HepG2 (cell line): ENCODE measurements around the gene KRTAP23-1. TPM values are rescaled to one million over a fixed set of nuclear protein-coding genes. Genes with fewer than 3 reads are reported as not detected.

Source experiments
- ATAC-seq: fragments of 200-7000 bp; cut with Tn5 transposase; 3 replicates; pipeline ENCODE4 v1.9.1; 2020; ENCODE audit warnings: mild to moderate bottlenecking, moderate library complexity
- BruUV-seq: library from RNA; stranded (reverse); fragments of 400-500 nt; replicated peaks from 2 replicates; lab custom pipeline; 2021; lab: Mats Ljungman, UMichigan
- CTCF ChIA-PET: fragments of 300-600 bp; formaldehyde crosslinking; extraction: SDS; loops from one replicate; lab custom pipeline; 2021; ENCODE audit warnings: low total read pairs, inconsistent platforms, low intra/inter-chr PET ratio; lab: Yijun Ruan, JAX
- POLR2A ChIA-PET: fragments of 350-600 bp; sonication (Branson Sonifier 250); formaldehyde crosslinking; loops from one replicate; lab custom pipeline; 2020; ENCODE audit warnings: antibody characterized with exemption, inconsistent platforms; lab: Yijun Ruan, JAX
- DNase-seq: peaks from one replicate; pipeline ENCODE4 v3.0.0-alpha.2; 2015; ENCODE audit warnings: low spot score
- FAIRE-seq: peaks from 3 replicates; lab custom pipeline; 2011; peaks lifted over from hg19 to GRCh38; lab: Jason Lieb, UNC
- H2AFZ ChIP-seq: one replicate; pipeline ENCODE4 v1.6.1; 2011; ENCODE audit warnings: low read length, inconsistent platforms
- H3K27ac ChIP-seq: fragments of 300-600 bp; 3 replicates; pipeline ENCODE4 v1.8.0; 2011; ENCODE audit warnings: mixed run types, mild to moderate bottlenecking, mixed read lengths, low read length, inconsistent platforms; ENCODE audit not compliant: insufficient read depth; ENCODE audit errors: extremely low read length
- H3K27me3 ChIP-seq, 2 experiments: fragments of 200-600 bp in 1 of 2; 2 replicates in 1 of 2; 3 replicates in 1 of 2; pipeline versions ENCODE4 v1.6.0 to v1.8.0; 2011; ENCODE audit warnings: low read length in 2 of 2, mild to moderate bottlenecking in 2 of 2, moderate library complexity in 2 of 2, inconsistent platforms in 1 of 2; ENCODE audit not compliant: insufficient read depth in 2 of 2, control insufficient read depth in 1 of 2
- H3K36me3 ChIP-seq, 2 experiments: fragments of 200-600 bp in 1 of 2; replicated peaks in 1 of 2; 2 replicates in 1 of 2; 3 replicates in 1 of 2; pipeline versions ENCODE4 v1.5.1 to v1.8.0; 2011; ENCODE audit warnings: low read length in 2 of 2, inconsistent platforms in 1 of 2; ENCODE audit not compliant: insufficient read depth in 2 of 2, control insufficient read depth in 1 of 2
- H3K4me1 ChIP-seq: 2 replicates; pipeline ENCODE4 v1.5.1; 2012; ENCODE audit warnings: low read length, inconsistent platforms; ENCODE audit not compliant: insufficient read depth
- H3K4me2 ChIP-seq: 2 replicates; pipeline ENCODE4 v1.6.0; 2011; ENCODE audit warnings: low read depth, low read length, inconsistent platforms
- H3K4me3 ChIP-seq, 3 experiments: fragments of 200-600 bp in 1 of 3; sonication (generic), shearing (Covaris generic) in 1 of 3; replicated peaks in 1 of 3; 2 replicates each; pipeline ENCODE4 v1.5.1; 2011 to 2016; ENCODE audit warnings: low read length in 3 of 3, inconsistent platforms in 2 of 3, low read depth in 2 of 3, mild to moderate bottlenecking in 2 of 3, control low read depth in 1 of 3, mixed read lengths in 1 of 3; ENCODE audit not compliant: insufficient read depth in 1 of 3
- H3K79me2 ChIP-seq: one replicate; pipeline ENCODE4 v1.6.1; 2011; ENCODE audit warnings: low read length, inconsistent platforms; ENCODE audit not compliant: insufficient read depth
- H3K9ac ChIP-seq: 2 replicates; pipeline ENCODE4 v1.6.0; 2011; ENCODE audit warnings: mild to moderate bottlenecking, low read depth, low read length, inconsistent platforms; ENCODE audit not compliant: insufficient read depth
- H3K9me3 ChIP-seq: 2 replicates; pipeline ENCODE4 v1.5.1; 2012; ENCODE audit warnings: mild to moderate bottlenecking, low read length
- H4K20me1 ChIP-seq: 2 replicates; pipeline ENCODE4 v1.6.0; 2011; ENCODE audit warnings: inconsistent platforms, mild to moderate bottlenecking, low read length, moderate library complexity; ENCODE audit not compliant: insufficient read depth
- ATF7 ChIP-seq, 2 experiments: fragments of 450-650 bp in 1 of 2; sonication (generic) in 1 of 2; formaldehyde crosslinking in 1 of 2; IDR thresholded peaks; 2 replicates each; pipeline versions ENCODE4 v1.4.0 to v1.6.1; 2016 to 2020; ENCODE audit warnings: antibody characterized with exemption in 1 of 2, mild to moderate bottlenecking in 1 of 2, missing genetic modification reagents in 1 of 2
- CREB1 ChIP-seq, 2 experiments: fragments of 450-650 bp in 1 of 2; IDR thresholded peaks; 2 replicates each; pipeline ENCODE4 v1.6.1; 2016 to 2017; ENCODE audit warnings: control low read depth in 1 of 2, mild to moderate bottlenecking in 1 of 2, missing compliant biosample characterization in 1 of 2, missing genetic modification characterization in 1 of 2
- ZBTB3 ChIP-seq: sonication (generic); formaldehyde crosslinking; IDR thresholded peaks from 2 replicates; pipeline ENCODE4 v1.4.0; 2020; ENCODE audit warnings: low read depth, mild to moderate bottlenecking, moderate library complexity, missing genetic modification reagents, borderline replicate concordance
- ZNF546 ChIP-seq: sonication (generic); formaldehyde crosslinking; conservative IDR thresholded peaks from 2 replicates; pipeline ENCODE4 v1.8.1; 2023; ENCODE audit warnings: mild to moderate bottlenecking, missing genetic modification reagents
- ZNF878 ChIP-seq: sonication (generic); formaldehyde crosslinking; IDR thresholded peaks from 2 replicates; pipeline ENCODE4 v1.8.1; 2023; ENCODE audit warnings: mild to moderate bottlenecking, missing genetic modification reagents, moderate library complexity
- WGBS: methylation state at CpG from one replicate; pipeline ENCODE4 v1.1.6; 2017; ENCODE audit warnings: low lambda C conversion rate; 5-methylcytosine and 5-hydroxymethylcytosine counted together
- in situ Hi-C: cut with HindIII; loops from 2 replicates; pipeline ENCODE4 v1.10.0; 2017; ENCODE audit warnings: low pct_unique_long_range_greater_than_20kb; ENCODE audit not compliant: extremely low pct_ligation_motif_present
- intact Hi-C: fragments of 100-400 bp; cut with micrococcal nuclease; formaldehyde crosslinking; loops from one replicate; pipeline ENCODE4 v1.10.0; 2022; ENCODE audit not compliant: unreplicated experiment
- polyA plus RNA-seq, 8 experiments: library from polyadenylated mRNA; depleted of rRNA in 3 of 8; stranded (reverse) in 7 of 8; unstranded in 1 of 8; fragments of >200 nt; fragmentation: Illumina TruSeq in 4 of 8; extraction: Trizol in 4 of 8; gene quantifications; 2 replicates each; pipeline versions ENCODE4 v1.2.1 to v1.2.3, GENCODE V29; 2011 to 2016; ENCODE audit warnings: low read depth in 4 of 8, missing spikeins in 1 of 8, mixed read lengths in 1 of 8; ENCODE audit not compliant: insufficient read depth in 1 of 8
- total RNA-seq, 5 experiments: library from RNA; depleted of rRNA; stranded (reverse); fragments of >200 nt; fragmentation: Illumina TruSeq; extraction: Trizol; gene quantifications; 2 replicates each; pipeline ENCODE4 v1.2.3, GENCODE V29; 2016; ENCODE audit warnings: low read depth in 1 of 5
- TF ChIP-seq, protein P1 (sequence below): sonication (generic); formaldehyde crosslinking; IDR thresholded peaks from 2 replicates; pipeline ENCODE4 v1.4.0; 2020; ENCODE audit warnings: mild to moderate bottlenecking, missing genetic modification reagents, borderline replicate concordance
- TF ChIP-seq, protein P2 (sequence below): sonication (generic); formaldehyde crosslinking; IDR thresholded peaks from 2 replicates; pipeline ENCODE4 v1.4.0; 2020; ENCODE audit warnings: missing genetic modification reagents, borderline replicate concordance
- TF ChIP-seq, protein P3 (sequence below): sonication (generic); formaldehyde crosslinking; IDR thresholded peaks from 2 replicates; pipeline ENCODE4 v1.4.0; 2020; ENCODE audit warnings: missing genetic modification reagents
- TF ChIP-seq, protein P4 (sequence below): sonication (generic); formaldehyde crosslinking; IDR thresholded peaks from 2 replicates; pipeline ENCODE4 v1.4.0; 2020; ENCODE audit warnings: missing genetic modification reagents, low read depth, mild to moderate bottlenecking, borderline replicate concordance
- TF ChIP-seq, protein P5 (sequence below): IDR thresholded peaks from 2 replicates; pipeline ENCODE4 v1.6.1; 2016; ENCODE audit warnings: missing compliant biosample characterization, missing genetic modification reagents, borderline replicate concordance

Gene KRTAP23-1
- total and polyA plus RNA-seq, 2 of the 13 experiments (the other 11 are each of a cell fraction or from before 2014, with no cell fraction given): not detected

DNA sequence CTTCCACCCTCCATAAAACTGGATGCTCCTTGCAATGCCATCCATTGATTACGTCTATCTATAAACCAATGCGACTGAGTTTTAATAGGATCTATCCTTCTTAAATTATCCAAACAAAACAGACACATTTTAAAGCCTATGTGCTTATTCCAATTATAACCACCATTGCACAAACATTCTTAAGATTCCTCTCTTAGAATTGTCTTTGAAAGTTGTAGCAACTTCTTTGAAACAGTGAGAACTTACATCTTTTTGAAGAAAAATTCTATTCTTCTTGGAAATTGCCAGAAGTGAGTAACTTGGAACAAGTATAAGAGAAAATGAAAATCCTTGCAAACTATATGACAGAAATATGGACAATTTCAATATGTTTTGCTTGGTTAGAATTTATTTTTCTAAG, 28.2 kb downstream of the KRTAP23-1 start, which contains the start of gene KRTAP26-1 (continued):
- TF ChIP-seq, protein P1, sequence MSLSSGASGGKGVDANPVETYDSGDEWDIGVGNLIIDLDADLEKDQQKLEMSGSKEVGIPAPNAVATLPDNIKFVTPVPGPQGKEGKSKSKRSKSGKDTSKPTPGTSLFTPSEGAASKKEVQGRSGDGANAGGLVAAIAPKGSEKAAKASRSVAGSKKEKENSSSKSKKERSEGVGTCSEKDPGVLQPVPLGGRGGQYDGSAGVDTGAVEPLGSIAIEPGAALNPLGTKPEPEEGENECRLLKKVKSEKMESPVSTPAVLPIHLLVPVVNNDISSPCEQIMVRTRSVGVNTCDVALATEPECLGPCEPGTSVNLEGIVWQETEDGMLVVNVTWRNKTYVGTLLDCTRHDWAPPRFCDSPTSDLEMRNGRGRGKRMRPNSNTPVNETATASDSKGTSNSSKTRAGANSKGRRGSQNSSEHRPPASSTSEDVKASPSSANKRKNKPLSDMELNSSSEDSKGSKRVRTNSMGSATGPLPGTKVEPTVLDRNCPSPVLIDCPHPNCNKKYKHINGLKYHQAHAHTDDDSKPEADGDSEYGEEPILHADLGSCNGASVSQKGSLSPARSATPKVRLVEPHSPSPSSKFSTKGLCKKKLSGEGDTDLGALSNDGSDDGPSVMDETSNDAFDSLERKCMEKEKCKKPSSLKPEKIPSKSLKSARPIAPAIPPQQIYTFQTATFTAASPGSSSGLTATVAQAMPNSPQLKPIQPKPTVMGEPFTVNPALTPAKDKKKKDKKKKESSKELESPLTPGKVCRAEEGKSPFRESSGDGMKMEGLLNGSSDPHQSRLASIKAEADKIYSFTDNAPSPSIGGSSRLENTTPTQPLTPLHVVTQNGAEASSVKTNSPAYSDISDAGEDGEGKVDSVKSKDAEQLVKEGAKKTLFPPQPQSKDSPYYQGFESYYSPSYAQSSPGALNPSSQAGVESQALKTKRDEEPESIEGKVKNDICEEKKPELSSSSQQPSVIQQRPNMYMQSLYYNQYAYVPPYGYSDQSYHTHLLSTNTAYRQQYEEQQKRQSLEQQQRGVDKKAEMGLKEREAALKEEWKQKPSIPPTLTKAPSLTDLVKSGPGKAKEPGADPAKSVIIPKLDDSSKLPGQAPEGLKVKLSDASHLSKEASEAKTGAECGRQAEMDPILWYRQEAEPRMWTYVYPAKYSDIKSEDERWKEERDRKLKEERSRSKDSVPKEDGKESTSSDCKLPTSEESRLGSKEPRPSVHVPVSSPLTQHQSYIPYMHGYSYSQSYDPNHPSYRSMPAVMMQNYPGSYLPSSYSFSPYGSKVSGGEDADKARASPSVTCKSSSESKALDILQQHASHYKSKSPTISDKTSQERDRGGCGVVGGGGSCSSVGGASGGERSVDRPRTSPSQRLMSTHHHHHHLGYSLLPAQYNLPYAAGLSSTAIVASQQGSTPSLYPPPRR (CRISPR knock-in tag): no peak

DNA sequence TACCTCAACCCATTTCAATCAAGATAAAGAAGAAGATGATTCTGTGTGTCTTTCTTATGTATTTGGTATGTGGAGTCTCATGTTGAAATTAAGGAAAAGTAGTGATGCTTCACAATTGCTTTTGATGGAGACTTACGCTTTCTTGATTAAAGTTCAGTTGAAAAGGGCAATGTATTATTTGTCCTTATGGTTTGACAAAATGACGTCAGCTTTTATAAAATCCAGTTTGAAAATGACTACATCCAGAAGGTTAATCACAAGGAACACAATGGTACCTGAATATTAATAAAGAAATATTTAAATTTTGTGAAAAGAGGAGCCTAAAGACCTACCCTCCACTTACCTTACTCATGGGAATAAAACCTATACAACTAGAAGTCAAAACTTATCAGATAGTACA, 32.7 kb downstream of the KRTAP23-1 start:
- Histone ChIP-seq H3K9me3 (peaks cover 93% of the 10 kb centered on the region), H3K4me2 (no peak overlapping the region), H3K4me3 (no peak overlapping the region), H4K20me1 (no peaks in the 10 kb centered on the region), H3K27me3 (no peaks in the 10 kb centered on the region), H3K36me3 (no peaks in the 10 kb centered on the region), H3K79me2 (no peaks in the 10 kb centered on the region), H3K9ac (no peak overlapping the region), H3K27ac (no peak overlapping the region), H3K4me1 (no peaks in the 10 kb centered on the region), H2AFZ (no peak overlapping the region)
- no peak for FAIRE-seq
- POLR2A ChIA-PET: no interaction called here
- intact Hi-C loops (no loop called here), in situ Hi-C loops (no loop called here)
- BruUV-seq: no TSS peak
- CTCF ChIA-PET: no interaction called here
- WGBS: 2% methylated on average over 2 of the region's 2 CpGs
- no peak for DNase-seq
- no peak for ATAC-seq
- no peak for TF ChIP-seq ZNF878
- TF ChIP-seq ATF7 (IDR thresholded peaks at IDR 0.05): peak; percentile 89
- no peak for TF ChIP-seq ATF7 (CRISPR knock-in tag; IDR thresholded peaks at IDR 0.05)
- TF ChIP-seq ZNF546: no peak
- TF ChIP-seq, protein P2, sequence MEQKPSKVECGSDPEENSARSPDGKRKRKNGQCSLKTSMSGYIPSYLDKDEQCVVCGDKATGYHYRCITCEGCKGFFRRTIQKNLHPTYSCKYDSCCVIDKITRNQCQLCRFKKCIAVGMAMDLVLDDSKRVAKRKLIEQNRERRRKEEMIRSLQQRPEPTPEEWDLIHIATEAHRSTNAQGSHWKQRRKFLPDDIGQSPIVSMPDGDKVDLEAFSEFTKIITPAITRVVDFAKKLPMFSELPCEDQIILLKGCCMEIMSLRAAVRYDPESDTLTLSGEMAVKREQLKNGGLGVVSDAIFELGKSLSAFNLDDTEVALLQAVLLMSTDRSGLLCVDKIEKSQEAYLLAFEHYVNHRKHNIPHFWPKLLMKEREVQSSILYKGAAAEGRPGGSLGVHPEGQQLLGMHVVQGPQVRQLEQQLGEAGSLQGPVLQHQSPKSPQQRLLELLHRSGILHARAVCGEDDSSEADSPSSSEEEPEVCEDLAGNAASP (CRISPR knock-in tag): no peak
- TF ChIP-seq, protein P3, sequence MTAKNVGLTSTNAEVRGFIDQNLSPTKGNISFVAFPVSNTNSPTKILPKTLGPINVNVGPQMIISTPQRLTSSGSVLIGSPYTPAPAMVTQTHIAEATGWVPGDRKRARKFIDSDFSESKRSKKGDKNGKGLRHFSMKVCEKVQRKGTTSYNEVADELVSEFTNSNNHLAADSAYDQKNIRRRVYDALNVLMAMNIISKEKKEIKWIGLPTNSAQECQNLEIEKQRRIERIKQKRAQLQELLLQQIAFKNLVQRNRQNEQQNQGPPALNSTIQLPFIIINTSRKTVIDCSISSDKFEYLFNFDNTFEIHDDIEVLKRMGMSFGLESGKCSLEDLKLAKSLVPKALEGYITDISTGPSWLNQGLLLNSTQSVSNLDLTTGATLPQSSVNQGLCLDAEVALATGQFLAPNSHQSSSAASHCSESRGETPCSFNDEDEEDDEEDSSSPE: no peak
- TF ChIP-seq CREB1 (IDR thresholded peaks at IDR 0.05): peak; percentile 76
- TF ChIP-seq CREB1 (CRISPR knock-in tag; IDR thresholded peaks at IDR 0.05): no peak
- TF ChIP-seq, protein P4, sequence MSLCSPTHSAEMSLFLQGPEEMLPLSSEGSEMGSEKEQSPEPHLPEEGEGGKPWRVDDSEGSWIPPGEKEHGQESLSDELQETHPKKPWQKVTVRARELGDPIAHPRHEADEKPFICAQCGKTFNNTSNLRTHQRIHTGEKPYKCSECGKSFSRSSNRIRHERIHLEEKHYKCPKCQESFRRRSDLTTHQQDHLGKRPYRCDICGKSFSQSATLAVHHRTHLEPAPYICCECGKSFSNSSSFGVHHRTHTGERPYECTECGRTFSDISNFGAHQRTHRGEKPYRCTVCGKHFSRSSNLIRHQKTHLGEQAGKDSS (CRISPR knock-in tag): no peak
- TF ChIP-seq, protein P5, sequence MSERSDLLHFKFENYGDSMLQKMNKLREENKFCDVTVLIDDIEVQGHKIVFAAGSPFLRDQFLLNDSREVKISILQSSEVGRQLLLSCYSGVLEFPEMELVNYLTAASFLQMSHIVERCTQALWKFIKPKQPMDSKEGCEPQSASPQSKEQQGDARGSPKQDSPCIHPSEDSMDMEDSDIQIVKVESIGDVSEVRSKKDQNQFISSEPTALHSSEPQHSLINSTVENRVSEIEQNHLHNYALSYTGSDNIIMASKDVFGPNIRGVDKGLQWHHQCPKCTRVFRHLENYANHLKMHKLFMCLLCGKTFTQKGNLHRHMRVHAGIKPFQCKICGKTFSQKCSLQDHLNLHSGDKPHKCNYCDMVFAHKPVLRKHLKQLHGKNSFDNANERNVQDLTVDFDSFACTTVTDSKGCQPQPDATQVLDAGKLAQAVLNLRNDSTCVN (CRISPR knock-in tag): no peak
- no peak for TF ChIP-seq ZBTB3 (CRISPR knock-in tag)
